SK-N-MC (cell line): Measurements from ENCODE around the gene RHCE.
"Not testable (repeated sequence)": the region's sequence is repeated elsewhere in the genome, so short reads cannot be mapped to it uniquely, and the experiment has no call there.

Experiments
- DNase-seq: peaks from one replicate; pipeline ENCODE4 v3.0.0-alpha.2; 2011; ENCODE audit warnings: low read depth, low spot score
- H3K27ac ChIP-seq: fragments of 200-600 bp; sonication (generic); 2 replicates; pipeline ENCODE4 v1.5.1; 2016; ENCODE audit warnings: mixed run types
- H3K36me3 ChIP-seq: fragments of 200-600 bp; sonication (generic); 2 replicates; pipeline ENCODE4 v1.6.1; 2017; ENCODE audit warnings: antibody characterized with exemption, low read length, mixed read lengths; ENCODE audit not compliant: insufficient read depth
- H3K4me3 ChIP-seq: fragments of 200-600 bp; sonication (generic); 2 replicates; pipeline ENCODE4 v1.5.1; 2016
- H3K9ac ChIP-seq: fragments of 200-600 bp; sonication (generic); 2 replicates; pipeline ENCODE4 v1.8.0; 2017; ENCODE audit warnings: mixed run types, mixed read lengths; ENCODE audit not compliant: insufficient read length
- H3K9me3 ChIP-seq: fragments of 200-600 bp; sonication (generic); 2 replicates; pipeline ENCODE4 v1.6.1; 2017; ENCODE audit warnings: low read depth, mild to moderate bottlenecking, antibody characterized with exemption, low read length, moderate library complexity, mixed read lengths
- EZH2 ChIP-seq: fragments of 200-600 bp; sonication (generic); IDR thresholded peaks from one replicate; pipeline ENCODE4 v1.6.1; 2017; ENCODE audit warnings: antibody characterized with exemption
- FOXP2 ChIP-seq: optimal IDR thresholded peaks from 2 replicates; pipeline ENCODE3; 2011; ENCODE audit warnings: mild to moderate bottlenecking, moderate library complexity; ENCODE audit not compliant: insufficient read depth; ENCODE audit errors: extremely low read length, control extremely low read depth
- POLR2AphosphoS5 ChIP-seq: IDR thresholded peaks from 2 replicates; pipeline ENCODE4 v1.6.1; 2012; ENCODE audit warnings: mild to moderate bottlenecking, low read depth, low read length, borderline replicate concordance

RHCE gene

DNA sequence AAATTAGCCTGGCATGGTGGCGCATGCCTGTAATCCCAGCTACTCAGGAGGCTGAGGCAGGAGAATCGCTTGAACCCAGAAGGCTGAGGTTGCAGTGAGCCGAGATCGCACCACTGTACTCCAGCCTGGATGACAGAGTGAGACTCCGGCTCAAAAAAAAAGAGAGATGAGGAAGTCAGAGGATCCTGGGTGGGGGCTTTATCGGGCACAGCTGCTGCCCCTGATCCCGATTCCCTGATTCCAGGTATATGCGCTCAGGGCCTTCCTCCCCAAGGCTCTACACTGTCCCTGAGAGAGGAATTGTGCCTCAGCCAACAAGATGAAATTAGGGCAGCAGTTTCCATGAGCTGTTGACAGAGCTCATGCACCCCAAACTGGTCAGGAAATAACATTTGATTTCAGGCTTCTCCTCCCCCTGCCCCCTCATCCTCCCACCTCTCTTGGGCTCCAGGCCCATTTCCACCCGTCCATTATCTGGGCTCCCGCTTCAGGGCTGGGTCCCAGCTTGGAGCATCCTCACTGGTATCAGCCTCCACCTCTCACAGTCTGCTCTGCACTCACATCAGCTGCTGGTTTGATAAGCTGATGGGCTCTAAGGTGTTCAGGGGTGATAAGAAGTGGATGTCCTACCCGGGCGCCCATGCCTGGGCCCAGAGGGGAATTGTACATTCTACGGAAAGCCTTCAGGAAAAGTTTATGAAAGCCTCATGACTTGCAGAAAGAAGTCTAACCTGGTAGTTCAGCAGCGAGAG lies 7.6 kb downstream of the RHCE start:
- H3K9me3 ChIP-seq, DNase-seq, H3K27ac ChIP-seq, H3K36me3 ChIP-seq, H3K4me3 ChIP-seq, H3K9ac ChIP-seq: not testable (repeated sequence)

DNA sequence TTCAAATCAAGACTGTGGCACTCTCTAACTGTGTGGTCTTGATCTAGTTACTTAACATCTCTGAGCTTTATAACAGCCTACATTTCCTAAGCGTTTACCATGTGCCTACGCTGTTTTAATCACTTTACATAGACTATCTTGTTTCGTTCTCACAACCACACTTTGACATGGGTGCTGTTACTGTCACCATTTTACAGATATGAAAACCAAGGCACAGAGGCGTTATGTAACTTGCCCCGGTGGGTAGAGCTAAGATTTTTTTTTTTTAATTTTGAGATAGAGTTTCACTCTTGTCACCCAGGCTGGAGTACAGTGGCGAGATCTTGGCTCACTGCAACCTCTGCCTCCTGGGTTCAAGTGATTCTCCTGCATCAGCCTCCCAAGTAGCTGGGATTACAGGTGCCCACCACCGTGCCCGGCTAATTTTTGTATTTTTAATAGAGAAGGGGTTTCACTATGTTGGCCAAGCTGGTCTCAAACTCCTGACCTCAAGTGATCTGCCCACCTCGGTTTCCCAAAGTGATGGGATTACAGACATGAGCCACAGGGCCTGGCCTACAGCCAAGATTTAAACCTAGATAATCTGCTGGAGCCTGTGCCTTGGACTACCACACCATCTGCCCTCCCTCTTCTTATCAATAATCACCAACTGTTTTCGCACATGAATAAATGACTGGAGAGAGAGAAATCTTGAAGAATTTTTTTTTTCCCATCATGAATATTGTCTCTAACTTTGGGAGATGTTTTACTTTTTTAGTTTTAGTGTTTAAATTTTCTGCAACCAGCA lies 10.8 kb downstream of the RHCE start:
- not testable (repeated sequence) for H3K27ac ChIP-seq, DNase-seq, H3K4me3 ChIP-seq, H3K9me3 ChIP-seq, H3K9ac ChIP-seq, H3K36me3 ChIP-seq

GRCh38 chr1:25405731-25406305 lies 14.8 kb downstream of the RHCE start:
- not testable (repeated sequence) for H3K9me3 ChIP-seq, DNase-seq, H3K36me3 ChIP-seq, H3K27ac ChIP-seq, H3K9ac ChIP-seq, H3K4me3 ChIP-seq

DNA sequence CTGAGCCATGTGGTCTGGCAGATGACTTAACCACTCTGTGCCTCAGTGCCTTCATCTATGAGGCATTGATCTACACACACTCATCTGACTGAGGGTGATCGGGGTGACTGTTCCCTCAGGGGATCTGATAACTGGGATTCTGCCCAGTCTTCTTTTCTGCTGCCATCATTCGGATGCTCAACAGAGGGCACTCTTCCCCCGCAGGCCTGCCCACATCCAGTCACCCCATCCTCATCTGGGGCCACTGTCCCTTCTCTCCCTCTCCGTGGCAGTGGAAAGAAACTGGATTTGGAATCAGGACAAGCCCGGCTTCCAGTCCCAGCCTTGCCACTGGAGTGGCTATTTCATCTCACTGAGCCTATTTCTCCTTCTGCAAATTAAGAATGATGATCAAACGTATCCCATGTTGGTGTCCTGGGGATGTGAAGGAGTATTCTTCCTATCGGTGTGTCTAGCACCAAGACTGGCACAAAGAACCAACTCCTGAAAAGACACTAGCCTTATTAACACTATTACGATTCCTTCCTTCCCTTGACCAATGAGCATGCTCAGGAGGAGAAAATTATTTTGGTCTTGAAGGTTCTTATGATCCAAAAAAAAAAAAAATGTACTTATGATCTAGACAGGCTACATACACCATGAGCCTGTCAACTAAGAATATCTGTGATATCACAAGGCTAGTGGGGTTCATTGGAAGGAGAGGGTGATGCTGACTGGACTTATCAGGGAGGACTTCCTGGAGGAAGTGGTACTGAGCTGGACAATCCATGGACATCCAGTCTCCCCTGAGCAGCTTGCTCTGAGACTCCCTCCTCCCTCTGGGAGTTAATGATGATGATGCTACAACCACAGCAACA lies 17.4 kb downstream of the RHCE start:
- not testable (repeated sequence) for H3K9me3 ChIP-seq, H3K4me3 ChIP-seq, H3K27ac ChIP-seq, DNase-seq, H3K36me3 ChIP-seq, H3K9ac ChIP-seq

- not testable (repeated sequence) for DNase-seq, H3K9ac ChIP-seq, H3K36me3 ChIP-seq, H3K4me3 ChIP-seq, H3K27ac ChIP-seq, H3K9me3 ChIP-seq
These were observed 22.5 kb downstream of the RHCE start for GRCh38 chr1:25398079-25398478.

- H3K27ac ChIP-seq, DNase-seq, H3K9me3 ChIP-seq, H3K4me3 ChIP-seq, H3K9ac ChIP-seq, H3K36me3 ChIP-seq: not testable (repeated sequence)
These were observed 23.1 kb downstream of the RHCE start for GRCh38 chr1:25397549-25397948.

- no peak overlapping the region for H3K4me3 ChIP-seq
- no peak overlapping the region for H3K27ac ChIP-seq
- DNase-seq: no peak
- no peaks in the 10 kb centered on the region for H3K9me3 ChIP-seq
- H3K36me3 ChIP-seq: no peaks in the 10 kb centered on the region
- TF ChIP-seq FOXP2 (no peak), EZH2 (no peak), POLR2AphosphoS5 (no peak)
- no peak overlapping the region for H3K9ac ChIP-seq
These were observed 27.8 kb downstream of the RHCE start for GRCh38 chr1:25392841-25393240.

- not testable (repeated sequence) for H3K27ac ChIP-seq, H3K36me3 ChIP-seq, H3K9me3 ChIP-seq, H3K4me3 ChIP-seq, DNase-seq, H3K9ac ChIP-seq
These were observed 30.9 kb downstream of the RHCE start for GRCh38 chr1:25389721-25390120.

DNA sequence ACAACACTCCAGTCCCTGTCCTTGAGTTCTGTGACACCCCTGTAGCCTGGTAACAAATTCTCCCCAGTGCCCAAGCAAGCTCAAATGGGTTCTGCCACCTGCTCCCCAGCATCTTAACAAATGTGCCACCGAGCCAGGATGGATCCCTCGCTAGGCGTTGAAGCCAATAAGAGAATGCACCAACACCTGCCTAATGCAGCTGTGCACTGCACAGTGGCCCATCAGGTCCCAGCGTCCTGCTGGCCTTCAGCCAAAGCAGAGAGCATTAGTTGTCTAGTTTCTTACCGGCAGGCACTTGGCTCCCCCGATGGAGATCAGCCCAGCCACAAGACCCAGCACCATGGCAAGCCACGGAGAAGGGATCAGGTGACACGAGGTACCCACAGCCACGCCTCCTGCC lies 31.9 kb downstream of the RHCE start:
- not testable (repeated sequence) for H3K36me3 ChIP-seq, H3K4me3 ChIP-seq, H3K9ac ChIP-seq, H3K9me3 ChIP-seq, DNase-seq, H3K27ac ChIP-seq
